ENCODE data around the gene CFDP1.
A peak's percentile ranks its signal among the peaks of the same experiment; 100 is the strongest.

The CFDP1 gene

DNA sequence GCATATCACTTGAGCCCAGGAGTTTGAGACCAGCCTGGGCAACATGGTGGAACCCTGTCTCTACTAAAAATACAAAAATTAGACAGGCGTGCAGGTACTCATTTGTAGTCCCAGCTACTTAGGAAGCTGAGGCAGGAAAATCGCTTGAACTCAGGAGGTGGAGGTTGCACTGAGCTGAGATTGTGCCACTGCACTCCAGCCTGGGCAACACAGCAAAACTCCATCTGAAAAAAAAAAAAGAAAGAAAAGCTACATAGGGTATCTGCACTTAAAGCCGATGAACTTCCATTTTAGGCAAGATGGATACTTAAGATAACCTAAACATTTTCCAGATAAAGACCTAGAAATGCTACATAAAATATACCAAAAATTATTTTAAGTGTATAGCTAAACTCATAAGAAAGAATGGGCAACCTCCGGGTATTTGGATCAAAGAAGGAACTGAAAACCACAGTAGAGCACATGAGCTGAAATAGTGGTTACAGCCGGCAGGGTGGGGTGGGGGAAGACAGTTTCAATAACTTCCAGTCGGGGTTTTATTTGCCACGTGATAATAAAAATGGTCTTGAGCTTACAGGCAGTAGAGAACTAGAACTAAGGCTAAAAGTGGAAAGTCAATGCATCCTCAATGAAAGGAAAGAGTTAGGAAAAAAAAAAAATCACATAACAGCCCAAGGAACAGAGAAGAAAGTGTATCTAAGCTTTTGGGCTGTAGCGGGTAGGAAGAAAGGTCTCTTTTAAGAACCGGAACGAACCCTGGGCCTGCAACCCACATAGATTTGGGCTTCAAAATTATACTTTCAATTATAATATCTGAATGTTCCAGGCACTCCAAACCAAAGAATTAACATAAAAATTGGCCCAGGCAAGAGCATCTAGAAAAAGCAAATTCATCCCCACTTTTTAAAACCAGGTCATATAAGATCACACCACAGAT, 53.1 kb downstream of the CFDP1 start:
- peak overlapping the region in 13 of 21 experiments; percentile 8 to 63 (median 44) for H3K27ac ChIP-seq

DNA sequence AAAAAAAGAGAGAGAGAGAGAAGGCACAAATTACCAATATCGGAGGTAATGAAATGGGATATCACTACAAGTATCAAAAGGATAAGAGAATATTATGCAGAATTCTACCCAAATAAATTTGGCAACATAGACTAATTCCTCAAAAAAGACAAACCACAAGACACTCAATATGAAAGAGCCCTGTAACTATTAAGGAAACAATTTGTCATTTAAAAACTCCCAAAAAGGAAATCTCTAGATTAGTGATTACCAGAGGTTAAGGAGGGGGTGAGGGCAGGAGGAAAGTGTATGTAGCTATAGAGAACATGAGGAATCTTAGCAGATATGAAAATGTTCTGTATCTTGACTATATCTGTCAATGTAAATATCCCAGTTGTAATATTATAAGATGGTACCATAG, 54.0 kb downstream of the CFDP1 start:
- peak overlapping the region in 6 of 21 experiments; percentile 19 to 59 (median 50) for H3K27ac ChIP-seq

More for the DNA sequence above, 53.1 kb downstream of the CFDP1 start:
- H3K4me3 ChIP-seq, result no peak overlapping the region

DNA sequence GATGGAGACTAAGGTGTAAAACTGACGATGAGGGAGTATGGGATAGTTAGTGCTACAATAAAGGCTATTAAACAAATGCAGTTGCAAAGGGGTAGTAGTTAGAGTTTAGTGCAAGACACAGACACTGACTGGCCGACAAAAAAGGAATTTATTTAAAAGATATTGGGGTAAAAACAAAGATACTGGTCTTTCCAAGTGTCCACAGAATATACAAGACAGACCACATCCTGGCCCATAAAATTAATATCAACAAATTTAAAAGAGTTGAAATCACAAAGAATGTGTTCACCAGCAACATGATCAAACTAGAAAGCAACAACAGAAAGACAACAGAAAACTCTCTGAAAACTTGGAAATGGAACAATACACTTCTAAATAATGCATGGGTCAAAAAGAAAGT, 54.7 kb downstream of the CFDP1 start:
- no peak overlapping the region for H3K4me3 ChIP-seq
- peak overlapping the region in 6 of 21 experiments; percentile 0 to 79 (median 42) for H3K27ac ChIP-seq

More for the DNA sequence above, 54.0 kb downstream of the CFDP1 start:
- H3K4me3 ChIP-seq, result no peak overlapping the region

DNA sequence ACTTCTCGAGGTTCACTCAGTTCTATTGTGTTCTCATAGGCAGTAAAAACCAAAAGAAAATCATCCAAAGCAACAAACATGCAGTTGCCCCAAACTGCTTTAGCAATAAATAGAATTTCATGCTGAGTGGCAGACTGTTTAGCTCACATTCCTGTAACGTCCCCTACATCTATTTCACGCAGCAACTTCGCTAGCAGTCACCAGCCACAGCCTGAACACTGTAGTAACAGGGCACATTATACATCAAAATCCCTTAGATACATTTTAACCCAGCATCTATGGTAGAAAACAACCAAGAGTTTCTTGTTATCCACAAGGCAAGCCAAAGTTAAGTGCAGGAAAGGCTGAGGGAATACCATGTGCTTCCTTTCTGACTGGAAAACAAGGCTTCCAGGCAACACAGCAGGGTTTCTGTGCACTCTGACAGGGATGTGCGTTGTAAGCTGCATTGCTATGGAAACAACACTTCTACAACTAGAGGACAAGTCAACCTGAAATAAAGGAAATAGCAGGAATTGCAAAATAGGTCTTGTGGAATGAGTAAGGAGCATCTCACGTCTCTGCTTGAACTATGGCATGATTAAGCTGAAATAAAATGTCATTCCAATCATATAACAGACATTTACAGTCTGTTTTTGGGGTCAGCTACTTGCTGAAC, 55.4 kb downstream of the CFDP1 start:
- H3K4me3 ChIP-seq, result no peak overlapping the region
- H3K27ac ChIP-seq, result peak overlapping the region in 16 of 21 experiments; percentile 5 to 79 (median 46)

DNA sequence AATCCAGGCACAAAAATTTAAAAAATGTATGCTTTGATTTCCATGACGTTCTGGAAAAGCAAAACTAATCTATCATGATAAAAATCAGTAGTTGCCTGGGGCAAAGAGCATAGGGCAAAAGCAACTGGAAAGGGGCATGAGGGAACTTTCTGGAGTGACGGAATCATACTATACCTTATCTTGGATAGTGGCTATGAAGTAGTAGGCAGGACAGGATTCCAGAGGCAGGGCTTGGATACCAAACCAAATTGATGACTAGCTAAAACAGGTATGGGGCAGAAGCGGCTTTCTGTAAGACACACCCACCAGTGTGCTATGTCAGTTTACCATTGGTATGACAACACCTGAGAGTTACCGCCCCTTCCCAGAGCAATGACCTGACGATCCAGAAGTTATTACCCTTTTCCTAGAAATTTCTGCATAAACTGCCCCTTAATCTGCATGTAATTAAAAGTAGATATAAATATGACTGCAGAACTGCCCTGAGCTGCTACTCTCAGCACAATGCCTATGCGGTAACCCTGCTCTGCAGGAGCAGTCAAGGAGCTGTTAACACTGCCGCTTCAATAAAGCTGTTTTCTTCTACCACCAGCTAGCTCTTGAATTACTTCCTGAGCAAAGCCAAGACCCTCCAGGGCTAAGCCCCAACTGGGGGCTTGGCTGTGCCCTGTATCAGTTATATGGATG, 56.7 kb downstream of the CFDP1 start:
- peak overlapping the region in 11 of 21 experiments; percentile 5 to 79 (median 56) for H3K27ac ChIP-seq

DNA sequence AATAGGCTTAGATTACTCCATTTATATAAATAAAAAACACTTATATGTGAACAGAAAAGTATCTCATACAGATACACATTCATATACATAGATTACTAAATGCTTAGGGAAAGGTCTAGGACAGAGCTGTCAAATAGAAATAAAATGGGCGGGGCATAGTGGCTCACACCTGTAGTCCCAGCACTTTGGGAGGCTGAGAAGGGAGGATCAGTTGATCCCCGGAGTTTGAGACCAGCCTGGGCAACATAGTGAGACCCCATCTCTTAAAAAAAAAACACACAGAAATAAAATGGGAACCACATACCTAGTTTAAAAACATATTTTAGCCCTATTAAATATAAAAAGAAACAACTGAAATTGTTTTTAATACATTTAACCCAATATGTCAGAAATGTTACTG, 58.9 kb downstream of the CFDP1 start:
- Histone ChIP-seq H3K4me3 (no peak overlapping the region), H3K27ac (no peak overlapping the region)

More for the DNA sequence above, 56.7 kb downstream of the CFDP1 start:
- H3K4me3 ChIP-seq, result no peak overlapping the region

DNA sequence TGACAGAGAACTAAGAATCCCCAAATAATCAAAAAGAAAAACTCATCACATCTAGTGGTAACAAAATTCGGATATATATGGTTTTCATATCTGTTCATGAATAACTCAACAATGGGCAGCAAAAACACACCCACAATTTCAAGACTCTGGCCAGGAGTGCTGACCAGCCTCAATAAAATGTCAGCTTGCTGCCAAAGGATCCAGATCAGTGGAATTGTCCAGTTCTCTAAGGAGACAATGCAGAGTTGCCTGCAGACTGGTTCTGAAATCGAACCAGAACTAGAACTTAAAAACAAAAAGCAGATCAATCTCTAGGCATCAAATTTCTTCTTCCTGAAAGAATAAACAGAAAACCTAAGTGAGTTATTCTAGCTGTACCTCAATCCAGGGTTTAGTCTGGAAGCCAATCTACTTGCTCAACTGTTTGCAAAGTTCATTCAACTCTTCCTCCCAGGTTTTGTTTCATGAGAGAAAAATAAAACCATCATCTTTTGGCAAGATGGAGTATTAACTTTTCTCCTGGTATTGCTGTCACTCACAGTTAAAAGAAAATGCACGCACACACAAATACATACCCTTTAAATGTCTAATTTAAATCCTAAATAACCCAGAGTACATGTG, 61.0 kb downstream of the CFDP1 start:
- peak overlapping the region in 1 of 21 experiments; percentile 1 for H3K27ac ChIP-seq
- no peak overlapping the region for H3K4me3 ChIP-seq

DNA sequence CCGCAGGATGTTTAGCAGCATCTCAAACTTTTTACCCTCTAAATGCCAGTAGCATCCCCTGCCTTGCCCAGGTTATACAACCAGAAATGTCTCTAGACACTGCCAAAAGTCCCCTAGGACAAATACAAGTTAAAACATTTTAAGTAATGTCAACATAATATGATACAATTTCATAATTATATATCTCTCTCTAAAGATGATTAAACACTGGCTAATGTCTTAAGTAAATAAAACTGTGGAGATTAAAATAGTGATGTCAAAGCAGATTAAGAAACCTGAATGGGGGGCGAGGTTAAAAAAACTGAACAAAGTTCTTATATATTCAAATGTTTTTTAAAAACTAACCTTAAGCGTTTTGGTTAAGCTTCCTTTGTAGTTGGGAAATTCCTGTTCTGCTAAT, 62.1 kb downstream of the CFDP1 start:
- Histone ChIP-seq H3K27ac (no peak overlapping the region), H3K4me3 (no peak overlapping the region)

DNA sequence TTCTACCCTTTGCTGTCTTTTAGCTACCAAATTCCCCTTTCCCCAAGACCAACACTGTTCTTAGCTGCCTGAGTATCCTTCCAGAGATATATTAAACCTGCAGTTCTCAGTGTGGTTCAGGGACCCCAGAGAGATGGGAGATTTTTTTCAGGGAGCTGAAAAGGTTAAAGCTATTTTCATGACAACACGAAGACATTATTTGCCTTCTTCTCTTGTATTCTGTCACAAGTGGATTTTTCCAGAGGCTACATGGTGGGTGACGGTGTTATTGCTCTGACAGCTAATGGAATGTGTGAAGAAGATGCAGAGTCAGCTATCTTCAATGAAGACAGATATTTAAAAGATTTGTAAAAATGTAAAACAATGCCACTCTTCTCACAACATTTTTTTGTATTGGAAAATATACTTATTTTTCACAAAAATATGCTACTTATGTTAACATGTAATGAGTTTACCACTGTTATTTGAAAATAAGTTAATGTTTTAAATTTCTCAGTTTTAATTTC, 69.0 kb downstream of the CFDP1 start:
- no peak overlapping the region for H3K4me3 ChIP-seq
- no peak overlapping the region for H3K27ac ChIP-seq

DNA sequence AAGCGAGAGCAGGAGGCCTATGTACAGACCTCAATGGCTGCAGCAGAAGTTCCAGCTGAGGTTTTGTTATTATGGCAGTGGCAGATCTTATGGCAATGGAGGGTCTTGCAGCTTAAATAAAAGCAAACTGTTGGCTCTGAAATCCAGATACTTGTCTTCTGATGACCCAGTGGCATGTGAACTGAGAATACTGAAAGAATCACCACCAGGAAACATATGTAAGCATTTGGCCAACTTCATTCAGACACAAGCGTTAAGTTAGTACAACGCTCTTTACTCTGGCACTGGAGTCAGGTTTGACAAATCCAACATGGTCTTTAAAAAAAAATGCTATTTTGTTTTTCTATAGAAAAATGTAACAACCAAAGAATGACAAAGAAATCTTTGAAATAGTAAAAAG, 70.5 kb downstream of the CFDP1 start:
- Histone ChIP-seq H3K27ac (no peak overlapping the region), H3K4me3 (no peak overlapping the region)

DNA sequence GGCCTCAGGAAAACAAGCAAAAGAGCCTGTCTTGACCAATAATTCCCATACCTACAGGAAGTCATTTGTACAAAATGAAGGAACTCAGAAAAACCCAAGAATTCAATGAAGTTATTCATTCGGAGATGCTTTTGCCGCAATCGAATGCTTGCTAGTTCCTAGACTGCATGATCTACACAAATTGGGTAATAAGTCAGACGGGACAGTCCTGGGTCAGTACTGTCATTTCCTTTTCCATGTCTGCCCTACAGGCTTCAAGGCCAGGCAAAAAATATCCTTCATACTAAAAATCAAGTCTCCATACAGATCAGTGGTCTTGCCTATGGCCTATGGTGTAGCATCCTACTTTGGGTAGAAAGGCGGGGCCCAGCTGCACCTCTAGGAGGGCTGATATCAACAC, 71.4 kb downstream of the CFDP1 start:
- H3K27ac ChIP-seq, result no peak overlapping the region
- H3K4me3 ChIP-seq, result no peak overlapping the region

DNA sequence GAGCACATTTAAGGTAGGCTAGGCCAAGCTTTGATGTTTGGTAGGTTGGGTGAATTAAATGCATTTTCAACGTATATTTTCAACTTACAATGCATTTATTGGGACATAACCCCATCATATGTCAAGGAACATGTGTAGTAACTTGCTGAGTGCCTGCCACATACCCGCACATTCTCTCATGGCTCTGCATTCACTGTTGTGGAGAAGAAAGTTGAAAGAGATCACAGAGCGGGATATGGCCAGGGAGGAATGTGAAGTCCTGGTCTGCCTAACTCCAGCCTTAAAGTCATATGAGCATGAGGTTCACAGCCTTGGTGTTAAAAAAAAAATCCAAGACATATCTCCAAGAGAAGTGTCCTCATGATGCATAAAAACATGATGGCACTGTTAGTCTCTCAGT, 79.1 kb downstream of the CFDP1 start:
- Histone ChIP-seq H3K27ac (no peak overlapping the region), H3K4me3 (no peak overlapping the region)

DNA sequence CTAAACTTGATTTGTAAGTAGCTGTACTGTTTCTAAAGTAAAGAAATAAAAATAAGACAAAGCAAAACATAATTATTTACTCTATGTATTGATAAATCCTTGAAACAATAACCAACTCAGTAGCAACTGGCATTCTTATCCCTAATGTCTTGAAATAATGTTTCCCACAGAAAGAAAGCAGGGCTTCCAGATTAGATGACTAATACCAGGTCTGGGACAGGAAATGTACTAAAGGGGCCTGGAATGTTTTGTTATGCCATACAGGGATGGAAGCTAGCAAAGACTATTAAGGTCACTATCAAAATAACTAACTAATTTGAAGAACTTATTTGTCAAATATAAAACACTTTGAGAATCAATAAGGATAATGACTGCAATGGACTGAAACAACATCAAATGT, 82.1 kb downstream of the CFDP1 start:
- no peak overlapping the region for H3K4me3 ChIP-seq
- H3K27ac ChIP-seq, result peak overlapping the region in 1 of 21 experiments; percentile 48

DNA sequence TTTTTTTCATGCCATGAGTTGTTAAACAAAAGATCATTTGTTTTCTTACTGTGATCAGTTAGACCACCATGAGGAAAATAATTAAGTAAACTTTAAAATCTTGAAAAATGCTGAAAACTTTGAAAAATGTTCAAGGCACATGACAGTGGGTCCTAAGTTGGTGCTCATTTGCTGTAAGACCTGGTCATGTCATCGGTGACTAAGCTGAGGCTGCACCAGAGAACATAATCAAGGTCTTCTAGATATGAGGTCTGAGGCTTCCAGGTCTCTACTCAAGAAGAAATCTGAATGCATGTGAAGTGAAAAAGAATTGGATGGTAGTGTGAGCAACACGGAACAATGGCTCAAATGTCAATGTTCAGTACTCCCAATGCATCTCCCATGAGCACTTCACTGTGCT, 87.6 kb downstream of the CFDP1 start:
- Histone ChIP-seq H3K27ac (no peak overlapping the region), H3K4me3 (no peak overlapping the region)

DNA sequence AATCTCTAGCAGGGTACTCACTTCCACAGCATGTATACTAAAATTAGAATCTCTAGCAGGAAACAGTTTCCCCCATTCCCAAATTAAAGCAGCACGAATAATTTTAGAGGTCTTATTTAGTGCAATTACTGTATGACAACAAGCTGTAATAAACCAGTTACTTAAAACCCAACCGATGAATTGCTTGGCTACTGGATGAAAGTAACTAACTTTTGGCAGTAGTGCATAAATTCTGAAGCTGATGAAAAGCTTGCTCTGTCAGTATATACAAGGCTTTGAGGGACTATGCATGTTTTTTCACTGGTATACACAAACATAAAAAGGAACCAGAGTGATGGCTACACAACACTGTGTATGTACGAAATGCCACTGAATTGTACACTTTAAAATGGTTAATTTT, 89.4 kb downstream of the CFDP1 start:
- peak overlapping the region in 3 of 21 experiments; percentile 23 to 69 (median 32) for H3K27ac ChIP-seq
- H3K4me3 ChIP-seq, result no peak overlapping the region

DNA sequence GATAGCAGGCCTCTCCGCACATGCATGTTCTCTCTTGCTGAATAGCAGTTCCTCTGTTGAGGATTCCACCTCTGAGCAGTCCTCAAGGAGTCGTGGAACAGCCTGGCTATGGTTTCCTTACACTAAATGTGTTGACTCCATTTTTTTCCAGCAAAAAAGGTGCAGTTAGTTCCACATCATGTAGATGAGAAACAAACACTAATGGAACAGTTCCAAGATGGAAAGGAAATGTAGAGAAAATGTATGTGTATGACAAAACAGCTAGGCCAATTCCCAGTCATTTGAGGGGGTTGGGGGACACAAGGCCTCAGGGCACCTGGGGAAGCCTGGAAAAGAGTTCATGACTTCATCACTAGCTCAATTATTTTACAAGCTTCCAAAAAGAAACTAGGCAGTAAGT, 90.0 kb downstream of the CFDP1 start:
- no peak overlapping the region for H3K4me3 ChIP-seq
- peak overlapping the region in 6 of 21 experiments; percentile 12 to 69 (median 39) for H3K27ac ChIP-seq

DNA sequence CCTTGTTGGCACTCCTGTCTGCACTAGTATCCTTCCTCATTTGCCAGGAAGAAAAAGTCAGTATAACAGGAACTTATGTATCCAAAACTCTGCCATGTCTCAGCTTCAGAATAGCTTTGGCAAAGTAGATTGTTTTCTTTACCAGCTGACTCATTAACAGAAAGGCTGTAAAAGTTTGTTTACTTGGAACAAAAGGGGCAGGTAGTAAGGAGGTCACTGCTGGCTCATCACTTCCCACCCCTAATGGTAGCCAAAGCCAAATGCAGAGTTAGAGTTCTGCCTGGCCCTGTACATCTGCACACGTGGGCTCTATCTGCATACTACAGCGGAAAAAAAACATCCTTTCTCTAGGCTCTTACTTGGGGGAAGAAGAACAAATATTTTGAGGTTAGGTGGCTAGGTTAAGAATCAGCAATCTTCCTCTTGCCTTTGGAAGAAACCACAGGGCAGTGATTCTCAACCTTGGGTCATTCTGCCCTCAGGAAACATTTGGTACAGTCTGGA, 90.9 kb downstream of the CFDP1 start:
- peak overlapping the region in 7 of 21 experiments; percentile 6 to 80 (median 46) for H3K27ac ChIP-seq
- H3K4me3 ChIP-seq, result no peak overlapping the region

DNA sequence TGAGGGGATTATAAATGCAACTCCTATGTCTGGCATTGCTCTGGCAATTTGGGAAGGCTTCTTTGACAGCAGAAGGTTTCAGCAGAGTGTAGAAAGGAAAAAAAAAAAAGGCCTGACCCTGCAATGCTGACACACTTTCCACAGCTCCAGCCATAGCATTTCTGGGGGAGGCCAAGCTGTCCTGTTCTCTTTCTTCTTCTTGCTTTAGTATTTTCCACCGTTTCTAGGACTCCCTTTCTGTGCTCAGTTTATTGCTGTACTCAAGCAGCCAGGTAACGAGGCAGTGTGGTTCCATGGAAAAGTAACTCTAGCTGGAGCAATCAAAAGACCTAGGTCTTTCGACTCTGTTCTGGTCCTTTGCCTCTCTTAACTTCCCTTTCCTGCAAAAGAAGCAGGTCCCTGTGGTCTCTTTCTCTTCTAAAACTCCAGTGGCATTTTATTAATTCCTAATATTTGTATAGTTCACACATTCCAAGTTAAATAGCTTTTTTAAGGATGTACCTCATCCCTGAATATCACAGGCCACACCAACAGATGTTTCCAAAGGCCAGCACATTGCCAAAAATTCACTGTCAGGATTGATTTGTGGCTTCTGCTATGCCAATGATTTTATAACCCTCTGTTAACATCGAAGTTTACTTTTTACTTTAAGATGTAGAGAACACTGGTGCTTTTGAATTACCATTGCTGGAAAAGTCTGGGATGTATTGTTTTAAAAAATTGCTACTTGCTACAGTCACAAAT, 91.6 kb downstream of the CFDP1 start:
- H3K27ac ChIP-seq, result peak overlapping the region in 10 of 21 experiments; percentile 1 to 80 (median 26)
- H3K4me3 ChIP-seq, result no peak overlapping the region

All from skin epidermis (tissue), 12 donors.